Mucosa of stomach (tissue), 1 donor: Measurements from ENCODE around the gene SIN3B.
A peak's percentile ranks its signal among the peaks of the same experiment; 100 is the strongest.
"Not testable (repeated sequence)": the region's sequence is repeated elsewhere in the genome, so short reads cannot be mapped to it uniquely, and the experiment has no call there.

Source experiments
- H3K27me3 ChIP-seq: one replicate; pipeline ENCODE4 v1.7.0; 2013; ENCODE audit warnings: mild to moderate bottlenecking, low read length; ENCODE audit not compliant: control insufficient read depth, insufficient read depth
- H3K36me3 ChIP-seq: one replicate; pipeline ENCODE4 v1.7.0; 2013; ENCODE audit warnings: low read length; ENCODE audit not compliant: control insufficient read depth, insufficient read depth
- H3K4me1 ChIP-seq: one replicate; pipeline ENCODE4 v1.7.0; 2013; ENCODE audit warnings: mild to moderate bottlenecking, low read length; ENCODE audit not compliant: control insufficient read depth, insufficient read depth
- H3K4me3 ChIP-seq: one replicate; pipeline ENCODE4 v1.7.0; 2013; ENCODE audit warnings: low read length
- H3K9ac ChIP-seq: one replicate; pipeline ENCODE4 v1.7.0; 2013; ENCODE audit warnings: mild to moderate bottlenecking, low read length, moderate library complexity
- H3K9me3 ChIP-seq: one replicate; pipeline ENCODE4 v1.7.0; 2013; ENCODE audit warnings: mild to moderate bottlenecking, low read length, moderate library complexity; ENCODE audit not compliant: control insufficient read depth
- donor health status: Pancreatic carcinoma.

Gene SIN3B

DNA sequence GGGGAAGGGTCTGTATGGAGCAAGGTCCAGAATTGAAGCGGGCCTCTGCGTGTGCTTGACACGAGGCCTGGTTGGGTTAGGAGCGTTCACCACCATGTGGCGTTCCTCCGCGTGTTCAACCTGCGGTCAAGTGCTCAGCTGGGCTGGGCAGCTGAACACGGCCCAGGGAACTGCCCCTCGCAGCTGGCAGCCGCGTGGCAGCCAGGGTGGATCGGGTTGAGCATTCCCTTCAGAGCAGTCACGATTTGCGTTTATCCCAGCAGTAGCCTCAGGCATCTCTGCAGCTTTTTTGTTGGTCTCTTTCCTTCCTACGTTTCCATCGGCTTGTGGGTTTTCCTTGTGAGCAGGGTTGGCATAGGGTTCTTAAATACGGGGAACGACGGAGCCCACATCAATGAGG, 30.9 kb downstream of the SIN3B start:
- Histone ChIP-seq H3K9me3 (no peaks in the 10 kb centered on the region), H3K27me3 (no peaks in the 10 kb centered on the region), H3K9ac (no peak overlapping the region), H3K36me3 (no peaks in the 10 kb centered on the region), H3K4me3 (no peak overlapping the region), H3K4me1 (no peaks in the 10 kb centered on the region)

GRCh38 chr19:16861011-16861410, 31.8 kb downstream of the SIN3B start:
- no peak overlapping the region for H3K9ac ChIP-seq
- H3K9me3 ChIP-seq: no peaks in the 10 kb centered on the region
- no peaks in the 10 kb centered on the region for H3K27me3 ChIP-seq
- peaks cover 3% of the 10 kb centered on the region for H3K36me3 ChIP-seq
- no peaks in the 10 kb centered on the region for H3K4me1 ChIP-seq
- no peak overlapping the region for H3K4me3 ChIP-seq

DNA sequence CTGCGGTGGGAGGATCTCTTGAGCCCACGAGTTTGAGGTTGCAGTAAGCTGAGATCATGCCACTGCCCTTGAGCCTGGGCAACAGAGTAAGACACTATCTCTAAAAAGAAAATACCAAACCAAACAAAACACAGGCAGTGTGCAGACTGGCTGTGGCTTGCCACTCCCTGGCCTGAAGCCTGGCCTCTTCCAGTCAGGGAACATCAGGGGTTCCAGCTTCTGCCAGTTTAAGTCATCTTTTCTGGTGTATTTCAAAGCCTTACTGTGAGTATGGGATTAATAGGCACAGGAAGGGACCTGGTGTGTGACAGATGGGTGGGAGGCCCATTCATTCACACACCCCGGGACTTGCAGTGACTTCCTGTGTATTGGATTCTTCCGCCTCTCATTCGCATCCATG, 32.6 kb downstream of the SIN3B start:
- Histone ChIP-seq H3K4me3 (no peak overlapping the region), H3K9ac (no peak overlapping the region), H3K27me3 (no peaks in the 10 kb centered on the region), H3K9me3 (no peaks in the 10 kb centered on the region), H3K36me3 (peaks cover 3% of the 10 kb centered on the region), H3K4me1 (no peaks in the 10 kb centered on the region)

DNA sequence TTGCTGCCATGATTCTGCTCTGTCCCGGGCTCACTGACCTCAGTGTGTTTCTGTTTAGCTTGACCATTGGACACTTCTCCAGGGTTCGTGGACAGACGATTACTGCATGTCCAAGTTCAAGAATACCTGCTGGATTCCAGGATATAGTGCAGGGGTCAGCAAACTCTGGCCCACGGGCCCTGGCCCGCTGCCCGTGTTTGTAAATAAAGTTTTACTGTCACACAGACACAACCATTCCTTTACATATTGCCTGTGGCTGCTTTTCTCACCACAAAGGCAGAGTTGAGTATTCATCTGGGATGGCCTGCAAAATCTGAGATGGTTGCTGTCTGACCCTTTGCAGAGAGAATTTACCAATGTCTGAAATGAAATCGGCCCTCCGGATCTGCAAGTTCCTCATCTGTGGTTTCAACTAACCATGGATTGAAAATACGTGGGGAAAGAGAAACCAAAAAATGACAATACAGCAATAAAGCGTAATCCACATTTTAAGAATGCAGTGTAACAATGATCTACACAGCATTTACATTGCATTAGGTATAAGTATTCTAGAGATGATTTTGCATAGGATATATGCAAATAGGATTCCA, 33.7 kb downstream of the SIN3B start:
- Histone ChIP-seq H3K4me3 (no peak overlapping the region), H3K9me3 (no peaks in the 10 kb centered on the region), H3K27me3 (no peaks in the 10 kb centered on the region), H3K4me1 (no peaks in the 10 kb centered on the region), H3K9ac (no peak overlapping the region), H3K36me3 (peaks cover 7% of the 10 kb centered on the region)

GRCh38 chr19:16867211-16867610, 38.0 kb downstream of the SIN3B start:
- no peaks in the 10 kb centered on the region for H3K9me3 ChIP-seq
- H3K9ac ChIP-seq: no peak overlapping the region
- H3K36me3 ChIP-seq: peaks cover 7% of the 10 kb centered on the region
- no peak overlapping the region for H3K4me3 ChIP-seq
- H3K27me3 ChIP-seq: no peaks in the 10 kb centered on the region
- H3K4me1 ChIP-seq: peaks cover 9% of the 10 kb centered on the region

GRCh38 chr19:16868423-16869130, 39.4 kb downstream of the SIN3B start:
- H3K4me1 ChIP-seq: peaks cover 16% of the 10 kb centered on the region
- H3K27me3 ChIP-seq: no peaks in the 10 kb centered on the region
- H3K4me3 ChIP-seq: no peak overlapping the region
- H3K9me3 ChIP-seq: no peaks in the 10 kb centered on the region
- H3K36me3 ChIP-seq: peaks cover 7% of the 10 kb centered on the region
- H3K9ac ChIP-seq: no peak overlapping the region

- peaks cover 7% of the 10 kb centered on the region for H3K36me3 ChIP-seq
- no peak overlapping the region for H3K4me3 ChIP-seq
- H3K4me1 ChIP-seq: peaks cover 16% of the 10 kb centered on the region
- H3K27me3 ChIP-seq: no peaks in the 10 kb centered on the region
- no peak overlapping the region for H3K9ac ChIP-seq
- H3K9me3 ChIP-seq: no peaks in the 10 kb centered on the region
Observed at GRCh38 chr19:16869331-16869972, 40.3 kb downstream of the SIN3B start.

DNA sequence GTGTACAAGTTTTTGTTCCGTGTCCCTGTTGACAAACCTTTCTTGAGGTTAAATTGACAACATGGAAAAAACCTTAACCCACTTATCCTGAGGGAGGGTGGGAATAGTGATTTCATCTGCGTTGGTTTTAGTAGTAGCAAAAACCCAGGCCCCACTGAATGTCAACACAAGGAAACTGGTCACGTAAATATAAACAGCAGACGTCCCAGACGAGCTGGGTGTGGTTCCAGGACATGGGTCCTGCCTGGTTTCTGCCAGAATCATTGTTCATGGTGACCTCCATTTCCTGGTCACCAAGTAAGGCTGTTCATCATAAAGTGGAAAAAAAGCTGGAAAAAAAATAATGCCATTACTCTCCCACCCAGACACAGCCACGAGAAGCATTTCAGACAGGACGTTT, 42.7 kb downstream of the SIN3B start:
- H3K4me3 ChIP-seq: no peak overlapping the region
- peak overlapping the region; percentile 0 for H3K9ac ChIP-seq
- peaks cover 16% of the 10 kb centered on the region for H3K4me1 ChIP-seq
- no peaks in the 10 kb centered on the region for H3K27me3 ChIP-seq
- peaks cover 10% of the 10 kb centered on the region for H3K36me3 ChIP-seq
- no peaks in the 10 kb centered on the region for H3K9me3 ChIP-seq

- Histone ChIP-seq H3K9me3 (no peaks in the 10 kb centered on the region), H3K9ac (peak overlapping the region; percentile 0), H3K4me3 (no peak overlapping the region), H3K27me3 (no peaks in the 10 kb centered on the region), H3K4me1 (peaks cover 16% of the 10 kb centered on the region), H3K36me3 (peaks cover 13% of the 10 kb centered on the region)
Observed at GRCh38 chr19:16872728-16873127, 43.5 kb downstream of the SIN3B start.

- Histone ChIP-seq H3K4me1 (peaks cover 16% of the 10 kb centered on the region), H3K9ac (no peak overlapping the region), H3K36me3 (peaks cover 14% of the 10 kb centered on the region), H3K4me3 (no peak overlapping the region), H3K9me3 (no peaks in the 10 kb centered on the region), H3K27me3 (no peaks in the 10 kb centered on the region)
Observed at GRCh38 chr19:16873594-16873993, 44.4 kb downstream of the SIN3B start.

DNA sequence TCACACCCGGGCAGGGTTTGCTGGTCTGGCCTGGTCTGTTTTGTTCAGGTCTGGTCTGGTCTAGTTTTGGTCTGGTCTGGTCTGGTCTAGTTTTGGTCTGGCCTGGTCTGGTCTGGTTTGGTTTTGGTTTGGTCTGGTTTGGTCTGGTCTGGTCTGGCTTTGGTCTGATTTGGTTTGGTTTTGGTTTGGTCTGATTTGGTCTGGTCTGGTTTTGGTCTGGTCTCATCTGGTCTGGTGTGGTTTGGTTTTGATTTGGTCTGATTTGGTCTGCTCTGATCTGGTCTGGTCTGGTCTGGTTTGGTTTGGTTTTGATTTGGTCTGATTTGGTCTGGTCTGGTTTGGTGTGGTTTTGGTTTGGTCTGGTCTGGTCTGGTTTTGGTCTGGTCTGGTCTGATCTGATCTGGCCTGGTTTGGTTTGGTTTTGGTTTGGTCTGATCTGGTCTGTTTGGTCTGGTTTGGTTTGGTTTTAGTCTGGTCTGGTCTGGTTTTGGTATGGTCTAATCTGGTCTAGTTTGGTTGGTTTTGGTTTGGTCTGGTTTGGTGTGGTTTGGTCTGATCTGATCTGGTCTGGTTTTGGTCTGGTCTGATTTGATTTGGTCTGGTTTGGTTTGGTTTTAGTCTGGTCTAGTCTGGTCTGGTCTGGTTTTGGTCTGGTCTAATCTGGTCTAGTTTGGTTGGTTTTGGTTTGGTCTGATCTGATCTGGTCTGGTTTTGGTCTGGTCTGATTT, 45.2 kb downstream of the SIN3B start:
- Histone ChIP-seq H3K9me3 (no peaks in the 10 kb centered on the region), H3K4me1 (peaks cover 16% of the 10 kb centered on the region), H3K9ac (no peak overlapping the region), H3K36me3 (peaks cover 14% of the 10 kb centered on the region), H3K4me3 (no peak overlapping the region), H3K27me3 (no peaks in the 10 kb centered on the region)

DNA sequence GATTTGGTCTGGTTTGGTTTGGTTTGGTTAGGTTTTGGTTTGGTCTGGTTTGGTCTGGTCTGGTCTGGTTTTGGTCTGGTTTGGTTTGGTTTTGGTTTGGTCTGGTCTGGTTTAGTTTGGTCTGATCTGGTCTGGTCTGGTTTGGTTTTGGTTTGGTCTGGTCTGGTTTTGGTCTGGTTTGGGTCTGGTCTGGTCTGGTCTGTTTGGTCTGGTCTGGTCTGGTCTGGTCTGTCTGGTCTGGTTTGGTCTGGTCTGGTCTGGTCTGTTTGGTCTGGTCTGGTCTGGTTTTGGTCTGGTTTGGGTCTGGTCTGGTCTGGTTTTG, 45.7 kb downstream of the SIN3B start:
- H3K27me3 ChIP-seq, H3K9ac ChIP-seq, H3K9me3 ChIP-seq, H3K4me3 ChIP-seq: not testable (repeated sequence)
- peaks cover 14% of the 10 kb centered on the region for H3K36me3 ChIP-seq
- peaks cover 16% of the 10 kb centered on the region for H3K4me1 ChIP-seq
